GM21367 (cell line): ENCODE results near the gene AIG1.

Experiments
- ATAC-seq: cut with Tn5 transposase; IDR thresholded peaks from one replicate; pipeline ENCODE4 v1.9.1; 2021; ENCODE audit not compliant: unreplicated experiment

The AIG1 gene

DNA sequence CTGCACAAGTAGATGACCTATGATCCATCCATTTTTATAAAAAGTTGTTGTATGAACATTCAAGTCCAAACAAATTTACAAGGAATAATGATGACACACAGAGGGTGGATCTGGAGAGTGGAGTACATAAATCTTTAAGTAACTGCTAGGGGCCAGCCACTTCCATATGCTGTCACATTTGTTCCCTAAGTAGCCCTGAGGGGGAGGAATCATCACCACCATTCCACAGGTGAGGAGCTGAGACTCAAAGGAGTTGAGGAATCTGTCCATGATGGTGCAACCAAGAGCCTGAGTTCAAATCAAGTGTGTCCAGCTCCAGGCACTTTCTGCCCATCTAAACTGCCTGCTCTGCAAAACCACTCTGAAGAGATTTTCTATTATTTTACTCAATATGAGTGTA, 132.1 kb downstream of the AIG1 start:
- no peak for ATAC-seq

DNA sequence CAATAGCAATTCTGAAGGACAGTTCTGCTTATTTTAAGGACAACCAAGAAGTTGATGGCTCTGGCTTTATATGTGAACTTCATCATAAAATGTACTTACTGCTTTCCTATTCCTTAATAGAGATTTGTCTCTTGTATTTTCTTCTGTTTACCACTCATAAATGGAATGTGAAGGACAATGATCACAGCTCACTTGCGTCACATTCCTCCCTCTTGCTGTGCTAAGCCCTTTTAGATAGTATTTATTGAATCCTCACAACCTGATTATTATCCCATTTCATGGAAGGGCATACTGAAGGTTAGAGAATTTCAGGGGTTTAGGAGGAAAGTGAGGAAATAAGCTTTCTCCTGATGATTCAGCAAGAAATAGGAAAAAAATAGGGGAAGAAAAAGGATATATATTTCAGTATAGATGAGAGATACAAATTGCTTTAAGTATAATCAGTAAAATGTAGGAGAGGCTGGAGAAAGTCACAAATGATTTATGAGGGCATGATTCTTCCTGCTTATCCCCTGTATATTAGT, 132.9 kb downstream of the AIG1 start:
- ATAC-seq = no peak

DNA sequence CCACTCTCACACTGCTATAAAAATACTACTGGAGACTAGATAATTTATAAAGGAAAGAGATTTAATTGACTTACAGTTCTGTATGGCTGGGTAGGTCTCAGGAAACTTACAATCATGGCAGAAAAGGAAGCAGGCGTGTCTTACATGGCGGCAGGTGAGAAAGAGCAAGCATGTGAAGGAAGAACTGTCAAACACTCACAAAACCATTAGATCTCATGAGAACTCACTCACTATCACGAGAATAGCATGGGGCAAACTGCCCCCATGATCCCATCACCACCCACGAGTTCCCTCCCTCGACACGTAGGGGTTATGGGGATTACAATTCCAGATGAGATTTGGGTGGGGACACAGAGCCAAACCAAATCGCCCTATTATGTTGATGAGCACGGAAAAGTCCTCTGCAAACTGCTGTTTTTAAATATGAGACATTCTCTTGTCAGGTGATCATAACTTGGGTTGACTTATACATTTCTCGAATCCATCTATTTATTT, 133.5 kb downstream of the AIG1 start:
- ATAC-seq = no peak

DNA sequence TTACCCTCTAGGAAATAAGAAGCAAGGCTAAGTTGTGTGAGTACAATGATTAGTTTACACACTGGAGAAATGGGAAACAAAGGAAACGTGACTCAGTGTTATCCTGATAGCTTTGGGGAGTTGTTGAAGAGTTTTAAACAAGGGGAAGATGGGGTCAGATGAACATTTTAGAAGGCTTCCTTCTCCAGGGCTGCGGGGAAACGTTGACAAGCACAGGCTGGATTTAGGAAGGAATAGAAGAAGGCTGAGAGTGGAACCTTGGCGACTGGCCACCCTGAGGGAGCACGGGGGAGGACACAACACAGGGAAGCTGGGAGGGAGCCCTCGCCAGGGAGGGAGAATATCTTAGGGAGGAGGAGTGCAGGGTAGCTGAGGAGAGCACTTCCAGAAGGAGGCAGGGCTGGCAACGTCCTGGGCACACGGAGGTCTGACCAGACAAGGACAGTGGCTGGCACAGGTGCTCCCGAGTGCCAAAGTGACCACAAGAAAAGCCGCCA, 134.7 kb downstream of the AIG1 start:
- no peak for ATAC-seq

DNA sequence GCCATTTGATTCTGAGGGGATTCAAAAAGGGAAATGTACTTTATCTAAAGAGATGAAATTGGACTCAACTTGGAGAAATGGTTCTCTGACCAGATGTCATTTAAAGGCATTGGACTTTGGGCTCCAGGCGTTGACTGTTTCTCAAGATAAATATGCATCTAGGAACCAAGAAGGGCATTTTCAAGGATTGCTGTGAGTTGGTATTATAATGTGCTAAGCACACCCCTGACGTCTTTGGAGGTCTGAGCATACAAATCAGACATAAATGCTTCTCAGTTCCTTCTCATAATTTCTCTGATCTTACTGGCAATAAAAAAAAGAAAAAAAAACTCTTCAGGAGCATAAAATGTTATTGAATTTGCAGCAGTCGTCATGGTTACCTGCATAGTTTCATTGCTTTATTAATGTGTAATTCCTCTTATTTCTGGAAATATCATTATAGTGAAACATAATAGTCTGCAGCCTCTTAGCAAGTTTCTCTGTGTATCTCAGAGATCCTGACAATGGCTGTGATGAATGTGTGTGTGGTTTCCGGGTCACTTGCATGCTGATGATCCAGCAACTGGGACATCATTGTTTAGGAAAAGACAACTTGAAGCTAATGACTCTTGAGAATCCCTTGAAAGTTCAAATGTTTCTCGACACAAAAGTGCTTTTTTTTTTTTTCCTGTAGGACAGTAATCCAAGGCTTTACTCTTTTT, 136.0 kb downstream of the AIG1 start:
- no peak for ATAC-seq

DNA sequence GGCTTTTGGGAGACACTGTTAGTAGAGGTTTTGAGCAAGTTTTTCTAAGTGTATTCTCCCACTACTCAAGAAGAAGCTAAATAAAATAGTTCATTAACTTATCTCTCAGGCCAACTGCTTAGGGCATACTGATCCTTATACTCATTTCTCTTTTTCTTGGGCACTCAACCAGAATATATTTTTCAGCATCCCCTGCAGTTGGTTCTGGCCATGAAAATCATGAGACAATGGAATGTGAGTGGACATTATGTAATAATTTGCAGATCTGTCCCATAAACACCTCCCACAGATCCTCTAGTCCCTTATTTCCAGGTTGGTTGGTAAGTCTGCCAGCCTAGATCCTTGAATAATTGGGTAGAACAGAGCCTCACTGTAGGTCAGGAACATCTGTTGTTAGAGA, 136.7 kb downstream of the AIG1 start:
- no peak for ATAC-seq

DNA sequence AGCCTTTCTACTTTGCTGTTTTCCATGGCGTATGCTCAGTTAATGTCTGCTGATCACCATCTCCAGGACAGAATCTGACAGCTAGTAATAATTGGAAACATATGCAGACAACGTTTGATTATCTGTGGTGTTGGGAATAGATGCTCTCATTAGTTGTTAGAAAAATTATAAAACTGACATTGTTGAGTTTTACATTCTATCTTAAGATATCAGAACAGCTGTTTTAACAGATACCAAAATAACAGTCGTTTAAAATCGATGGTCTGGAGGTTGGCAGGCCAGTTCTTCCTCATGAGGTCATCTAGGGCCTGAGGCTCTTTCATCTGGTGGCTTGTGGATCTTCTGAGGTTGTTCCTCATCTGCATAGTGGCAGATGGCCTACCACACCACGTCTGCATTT, 137.6 kb downstream of the AIG1 start:
- ATAC-seq = no peak

DNA sequence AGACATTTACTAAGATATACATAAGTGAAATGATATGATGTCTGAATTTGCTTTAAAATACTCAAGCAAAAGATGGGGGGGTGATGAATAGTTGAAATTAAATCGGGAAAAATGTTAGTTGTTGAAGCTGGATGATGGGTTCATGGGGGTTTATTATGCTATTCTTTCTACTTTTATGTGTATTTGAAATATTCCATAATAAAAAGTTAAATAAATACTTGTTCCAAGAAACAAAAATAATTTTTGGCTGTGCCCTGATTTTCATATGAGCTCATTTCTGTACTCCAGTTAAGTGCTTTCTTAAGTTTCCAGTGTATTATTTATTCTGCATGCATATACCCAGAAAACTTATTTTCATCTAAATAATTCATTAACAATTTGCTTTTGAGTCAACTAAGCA, 138.6 kb downstream of the AIG1 start:
- ATAC-seq = no peak

DNA sequence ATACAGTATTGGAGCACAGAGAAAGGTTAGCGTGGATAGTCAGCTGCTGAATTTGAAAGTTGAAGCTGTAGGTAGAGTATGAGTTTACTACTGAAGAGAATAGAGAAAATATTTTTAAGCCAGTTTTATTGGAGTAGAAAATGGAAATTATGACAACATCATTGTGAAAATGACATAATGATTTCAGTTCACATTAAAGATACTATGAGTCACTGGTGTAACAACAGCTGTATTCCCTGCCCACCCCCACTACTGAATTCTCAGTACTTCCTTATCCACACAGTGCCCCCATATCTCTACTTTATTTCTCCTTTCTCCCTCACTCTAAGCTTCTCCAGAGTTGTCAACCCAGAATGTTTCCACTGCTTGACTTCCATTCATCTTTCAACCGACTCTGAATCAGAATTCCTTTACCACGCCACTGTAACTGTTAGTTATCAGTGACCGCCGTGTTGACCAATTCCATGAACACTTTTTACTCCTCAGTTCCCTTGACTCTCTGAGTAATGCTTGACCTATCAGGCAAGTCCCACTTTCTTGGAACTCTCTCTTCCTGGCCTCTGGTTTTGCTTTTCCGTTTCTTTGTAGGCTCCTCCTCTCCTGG, 139.6 kb downstream of the AIG1 start:
- ATAC-seq = no peak

DNA sequence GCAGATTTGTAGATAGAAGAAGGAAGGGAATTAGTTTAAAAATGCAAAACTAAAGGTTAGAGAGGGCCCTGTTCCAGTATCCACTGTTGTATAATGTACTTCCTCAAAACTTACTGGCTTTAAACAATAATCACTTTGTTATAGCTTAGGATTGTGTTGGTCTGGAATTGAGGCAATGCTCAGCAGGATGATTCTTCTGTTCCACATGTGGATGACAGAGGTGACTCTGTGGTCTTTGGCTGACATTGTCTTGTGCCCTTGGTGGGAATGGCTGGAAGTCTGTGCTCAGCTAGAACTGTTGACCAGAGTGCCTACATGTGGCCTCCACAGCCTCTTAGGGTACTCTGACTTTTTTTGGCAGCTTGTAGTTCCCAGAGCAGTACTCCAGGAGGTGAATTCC, 143.4 kb downstream of the AIG1 start:
- no peak for ATAC-seq

DNA sequence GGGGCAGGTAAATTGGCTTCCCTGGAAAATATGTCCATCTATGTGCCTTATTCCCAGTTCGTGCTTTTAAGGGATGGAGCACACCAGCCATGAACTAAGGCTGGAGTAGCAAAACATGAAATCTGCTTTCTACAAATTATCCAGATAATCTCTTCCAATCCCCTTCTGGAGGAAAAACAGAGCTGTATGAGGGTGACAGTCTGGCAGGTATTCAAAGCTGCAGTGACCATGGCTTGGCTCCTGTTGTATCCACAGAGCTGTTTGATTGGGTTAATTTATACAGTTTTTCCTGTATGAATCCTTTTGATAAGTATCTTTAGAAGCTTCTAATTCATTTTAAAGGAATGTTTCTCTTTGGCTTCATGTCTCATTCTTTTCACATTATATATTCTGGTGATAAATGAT, 144.4 kb downstream of the AIG1 start:
- no peak for ATAC-seq

DNA sequence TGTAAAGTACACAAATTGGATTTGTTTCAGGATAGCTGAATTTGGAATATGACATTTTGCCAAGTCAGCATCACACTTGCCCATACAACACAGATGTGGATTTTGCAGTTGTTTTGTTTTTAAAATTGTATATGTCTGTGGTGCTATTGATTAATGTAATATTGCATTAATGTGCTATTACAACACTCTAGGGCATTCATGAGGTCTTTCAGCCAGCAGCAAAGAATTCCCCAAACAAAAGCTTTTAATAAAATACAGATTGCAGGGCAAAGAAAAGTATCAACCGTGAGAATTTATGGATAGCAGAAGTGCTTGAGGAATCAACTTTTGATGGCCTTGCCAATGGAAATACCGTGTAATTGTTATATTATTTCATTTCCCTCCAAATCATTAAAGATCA, 144.9 kb downstream of the AIG1 start:
- no peak for ATAC-seq

DNA sequence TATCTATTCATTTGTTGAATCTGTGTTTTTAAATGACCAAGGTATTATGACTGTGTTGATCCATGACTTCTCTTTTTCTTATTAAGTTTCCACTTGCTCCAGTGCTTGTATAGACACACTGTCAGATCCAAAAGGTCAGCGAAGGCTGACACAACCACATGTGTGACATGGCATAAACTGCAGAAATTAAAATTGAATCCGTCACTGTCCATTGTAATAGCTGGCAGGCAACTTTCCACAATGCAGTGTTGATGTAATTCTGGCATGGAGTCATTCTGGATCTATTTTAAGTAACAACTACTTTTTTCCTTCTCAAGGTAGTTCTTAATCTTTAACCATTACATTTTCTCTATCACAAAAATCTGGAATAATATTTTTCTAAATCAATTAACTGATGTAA, 145.3 kb downstream of the AIG1 start:
- ATAC-seq = no peak

DNA sequence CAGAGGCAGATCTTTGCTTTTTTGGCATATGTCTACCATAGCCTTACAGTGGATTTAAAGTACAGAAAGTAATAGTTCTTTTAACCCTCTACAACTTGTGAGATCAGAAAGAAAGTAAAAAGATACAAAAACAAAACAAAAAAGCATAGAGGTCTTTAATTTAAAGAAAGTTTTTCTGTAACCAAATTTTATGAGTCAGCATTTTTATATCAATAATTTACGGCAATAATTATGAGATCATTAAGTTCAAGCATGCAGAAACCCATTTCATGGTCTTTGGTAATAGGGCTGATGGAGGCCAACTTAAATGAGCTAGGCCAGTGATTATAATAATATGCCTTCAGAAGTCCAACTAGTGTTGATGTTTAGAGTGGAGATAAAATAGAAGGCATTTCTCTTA, 145.9 kb downstream of the AIG1 start:
- ATAC-seq = no peak

DNA sequence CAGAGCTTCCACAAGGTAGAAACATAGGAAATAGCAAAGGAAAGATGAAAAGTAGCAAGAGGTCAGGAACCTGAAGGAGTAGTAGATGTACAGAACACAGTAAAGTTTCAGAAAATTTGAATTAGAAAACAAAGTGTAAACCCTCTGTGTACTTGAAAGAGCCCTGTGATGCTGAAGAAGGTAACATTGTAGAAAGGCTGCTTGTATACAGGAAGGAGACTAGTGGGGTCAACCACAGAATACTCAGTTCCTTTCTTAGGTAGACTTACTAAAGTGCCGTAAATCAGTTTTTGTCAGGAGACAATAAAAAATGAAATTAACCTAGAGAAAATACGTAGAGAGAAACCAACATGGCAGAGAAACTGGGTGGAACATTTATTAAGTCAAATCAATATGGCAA, 149.7 kb downstream of the AIG1 start:
- ATAC-seq = no peak

DNA sequence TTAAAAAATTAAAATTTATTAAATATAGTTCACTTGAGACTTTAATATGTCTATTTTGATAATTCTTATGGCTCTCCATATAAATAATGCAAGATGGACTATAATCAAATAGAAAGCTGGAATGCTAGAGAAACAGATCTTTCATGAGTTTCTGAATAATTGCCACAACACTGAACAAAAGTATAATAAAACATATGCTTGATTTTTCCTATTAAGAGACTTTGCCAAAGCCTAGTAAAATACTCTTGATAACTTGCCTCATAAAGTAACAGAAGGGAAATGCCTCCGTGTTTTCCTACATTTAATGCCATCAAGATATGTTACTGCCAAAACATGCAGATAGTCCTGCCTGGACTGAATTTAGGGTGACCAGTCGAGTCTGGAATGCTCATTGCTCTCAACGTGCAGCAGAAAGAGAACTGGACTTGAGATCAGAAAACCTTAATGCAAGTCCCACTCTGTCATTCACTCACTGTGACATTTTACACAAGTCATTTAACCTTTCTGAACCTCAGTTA, 153.2 kb downstream of the AIG1 start:
- no peak for ATAC-seq

DNA sequence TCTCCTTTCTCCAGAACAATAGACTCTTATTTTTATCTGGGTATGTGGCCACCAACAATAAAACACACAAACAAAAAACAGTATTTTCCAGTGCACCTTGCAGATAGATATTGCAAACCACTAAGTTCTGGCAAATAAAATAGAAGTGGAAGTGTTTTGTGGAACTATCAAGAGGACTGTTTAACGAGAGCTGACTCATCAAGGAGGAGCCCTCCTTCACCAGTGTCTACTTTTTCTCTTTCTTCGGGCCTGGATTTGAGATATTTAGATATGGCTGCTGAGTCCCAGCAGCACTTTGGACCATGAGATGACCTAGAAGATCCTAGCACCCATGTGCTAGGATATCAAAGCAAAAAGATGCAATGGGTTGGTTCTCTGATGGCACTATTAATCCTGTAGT, 154.7 kb downstream of the AIG1 start:
- ATAC-seq = no peak

DNA sequence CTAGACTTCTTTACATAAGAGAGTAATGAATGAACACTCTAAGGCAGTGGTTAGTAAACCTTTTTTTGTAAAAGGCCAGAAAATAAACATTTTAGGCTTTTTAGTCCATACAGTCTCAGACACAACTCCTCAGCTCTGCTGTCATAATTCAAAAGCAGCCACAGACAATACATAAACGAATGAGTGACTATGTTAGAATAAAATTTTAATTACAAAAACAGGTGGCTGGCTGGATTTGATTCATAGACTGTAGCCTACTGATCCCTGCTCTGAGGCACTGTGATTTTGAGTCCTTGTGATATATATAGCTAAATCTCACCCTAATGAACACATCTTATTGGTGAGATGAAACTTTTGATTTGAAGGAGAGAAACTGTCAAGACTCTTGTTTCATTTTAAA, 155.1 kb downstream of the AIG1 start:
- ATAC-seq = no peak

DNA sequence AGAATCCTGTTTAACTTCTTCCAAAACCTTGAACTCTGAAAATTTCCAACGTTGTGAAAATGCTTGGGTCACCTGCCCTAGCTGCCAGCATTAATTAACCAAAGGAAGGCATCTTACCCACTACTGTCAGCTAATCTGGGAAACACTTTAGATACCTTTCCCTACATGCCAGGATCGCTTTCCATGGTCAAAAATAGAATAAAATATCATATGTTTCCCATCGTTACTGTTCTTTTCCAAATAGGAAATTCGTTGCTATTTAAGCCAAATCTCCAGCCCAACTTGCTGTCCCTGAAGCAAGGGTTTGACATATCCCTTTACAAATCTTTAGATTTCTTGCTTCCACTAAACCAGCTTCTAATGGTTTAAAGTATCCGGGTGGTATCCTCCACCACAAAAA, 157.5 kb downstream of the AIG1 start:
- no peak for ATAC-seq

DNA sequence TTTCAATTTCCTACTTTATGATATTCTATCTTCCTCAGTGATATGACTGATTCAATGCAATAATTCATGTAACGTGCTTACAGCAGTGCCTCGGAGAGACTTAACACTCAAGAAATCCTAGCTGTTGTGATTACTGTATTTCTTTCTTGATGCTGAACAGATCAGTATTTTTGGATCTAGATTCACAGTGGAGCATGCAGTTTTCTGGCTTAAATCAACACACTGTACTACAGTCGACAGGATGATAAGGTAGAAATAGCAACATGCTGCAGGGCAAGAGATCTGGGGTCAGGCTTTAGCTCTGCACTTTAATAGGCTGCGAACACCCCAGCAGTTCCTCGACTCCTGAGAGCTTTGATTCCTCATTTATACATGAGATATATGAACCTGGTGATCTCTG, 161.0 kb downstream of the AIG1 start:
- no peak for ATAC-seq

DNA sequence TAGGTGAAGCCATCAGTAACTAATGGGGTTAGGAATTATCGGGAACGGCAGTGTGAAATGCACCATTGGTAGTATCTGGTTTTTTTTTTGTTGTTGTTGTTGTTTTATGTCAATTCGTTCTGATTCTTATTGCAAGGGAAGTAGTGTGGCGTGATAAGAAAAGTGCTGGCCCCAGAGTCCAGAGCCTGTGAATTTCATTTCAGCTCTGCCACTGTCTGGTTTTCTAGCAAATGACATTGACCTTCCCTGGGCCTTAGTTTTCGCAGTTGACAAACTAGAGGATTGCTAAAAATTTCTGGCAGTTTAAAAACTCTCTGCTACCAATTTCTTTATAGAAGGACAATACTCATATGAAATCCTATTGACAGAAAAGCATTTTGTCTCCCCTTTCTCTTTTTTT, 161.6 kb downstream of the AIG1 start:
- no peak for ATAC-seq

DNA sequence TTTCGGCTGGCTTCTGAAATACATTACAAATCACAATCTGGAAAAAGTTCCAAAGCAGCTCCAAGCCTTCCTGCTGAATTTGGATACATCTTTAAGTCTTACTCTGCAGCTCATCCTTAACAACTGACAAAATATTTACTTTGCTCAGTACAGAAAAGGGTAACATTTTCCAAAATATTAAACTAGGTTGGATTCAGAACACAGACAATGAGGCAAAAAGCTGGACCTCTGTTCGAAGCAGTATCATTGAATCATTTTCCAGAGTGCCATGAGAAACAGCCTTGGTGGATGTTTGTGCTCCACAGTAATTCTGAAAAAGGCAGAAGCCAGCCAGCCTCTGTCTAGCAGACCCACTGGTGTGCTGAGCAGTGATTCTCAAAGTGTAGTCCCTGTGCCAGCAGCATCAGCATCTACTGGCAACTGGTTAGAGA, 162.1 kb downstream of the AIG1 start:
- ATAC-seq = no peak
